ENCODE data around the gene MCTP2.

Gene MCTP2

DNA sequence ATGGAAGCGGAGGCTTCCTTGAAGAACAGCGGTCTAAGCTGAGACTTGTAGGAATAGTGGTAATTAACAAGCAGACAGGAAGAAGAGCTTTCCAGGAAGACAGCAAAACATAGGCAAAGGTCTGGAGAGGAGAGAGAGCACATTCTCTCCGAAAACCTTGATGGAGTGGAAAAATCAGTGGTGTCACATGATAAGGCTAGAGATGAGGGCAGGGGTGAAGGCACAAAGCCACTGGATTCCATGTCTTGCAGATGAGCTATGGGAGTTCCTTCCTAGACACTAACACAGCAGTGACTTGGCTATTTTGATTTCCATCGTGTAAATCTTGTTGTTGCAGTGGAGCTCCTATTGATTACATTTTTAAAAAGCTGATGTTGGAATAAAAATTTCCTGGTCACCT, 132.0 kb downstream of the MCTP2 start:
- DNase-seq, result no peak

DNA sequence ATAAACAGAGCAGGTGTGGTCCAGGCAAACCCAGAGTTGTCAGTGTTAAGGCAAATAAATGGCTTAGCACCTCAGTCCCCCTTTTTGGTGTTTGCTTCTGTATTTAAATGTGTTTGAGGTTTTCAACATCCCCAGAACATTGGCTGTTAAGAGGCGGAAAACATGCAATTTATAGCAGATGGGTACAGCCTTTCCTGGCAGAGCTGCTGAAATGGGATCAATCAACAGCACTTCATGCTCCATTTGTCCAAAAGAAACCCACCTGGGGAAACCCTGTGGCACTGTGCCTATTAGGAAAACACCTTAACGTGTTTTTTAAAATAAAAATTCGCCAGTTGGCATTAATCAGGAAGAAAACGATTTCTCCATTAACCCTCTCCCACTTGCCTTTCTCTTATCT, 135.4 kb downstream of the MCTP2 start:
- no peak for DNase-seq

DNA sequence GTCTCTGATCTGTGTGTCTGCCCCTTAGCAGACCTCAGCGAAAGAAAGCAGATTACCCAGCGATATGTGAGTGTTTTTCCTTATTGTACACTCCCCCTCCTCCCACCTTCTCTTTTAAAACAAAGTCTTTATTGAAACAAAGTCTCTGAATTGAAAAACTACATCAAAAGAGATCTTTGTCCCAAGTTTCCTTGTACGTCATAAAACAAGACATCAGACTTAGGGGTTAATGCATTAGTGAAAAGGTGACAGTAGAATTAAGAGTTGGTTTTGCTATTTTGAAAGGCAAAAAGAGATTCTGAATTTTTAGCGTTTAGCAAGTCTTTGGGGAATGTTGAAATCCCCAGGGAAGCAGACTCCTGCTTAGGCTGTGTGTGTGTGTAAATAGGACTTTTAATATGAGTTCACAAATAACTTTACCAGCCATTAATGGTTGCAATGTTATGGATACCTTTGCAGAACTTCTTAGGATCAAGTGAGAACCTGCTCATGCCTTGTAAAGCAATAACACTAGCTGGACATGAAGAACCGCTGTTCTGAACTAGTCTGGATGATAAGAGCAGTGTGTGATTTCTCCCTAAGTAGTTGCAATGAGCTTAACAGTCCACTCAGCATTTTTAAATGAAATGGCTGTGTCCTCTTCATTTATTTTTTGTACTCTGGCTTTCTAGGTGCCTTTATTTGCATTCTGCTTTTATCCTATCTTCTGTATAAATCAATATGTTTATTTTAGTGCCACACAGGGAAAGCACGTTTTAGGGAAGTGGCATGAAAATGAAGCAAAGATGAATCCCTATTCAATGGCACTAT, 136.6 kb downstream of the MCTP2 start:
- no peak for DNase-seq

DNA sequence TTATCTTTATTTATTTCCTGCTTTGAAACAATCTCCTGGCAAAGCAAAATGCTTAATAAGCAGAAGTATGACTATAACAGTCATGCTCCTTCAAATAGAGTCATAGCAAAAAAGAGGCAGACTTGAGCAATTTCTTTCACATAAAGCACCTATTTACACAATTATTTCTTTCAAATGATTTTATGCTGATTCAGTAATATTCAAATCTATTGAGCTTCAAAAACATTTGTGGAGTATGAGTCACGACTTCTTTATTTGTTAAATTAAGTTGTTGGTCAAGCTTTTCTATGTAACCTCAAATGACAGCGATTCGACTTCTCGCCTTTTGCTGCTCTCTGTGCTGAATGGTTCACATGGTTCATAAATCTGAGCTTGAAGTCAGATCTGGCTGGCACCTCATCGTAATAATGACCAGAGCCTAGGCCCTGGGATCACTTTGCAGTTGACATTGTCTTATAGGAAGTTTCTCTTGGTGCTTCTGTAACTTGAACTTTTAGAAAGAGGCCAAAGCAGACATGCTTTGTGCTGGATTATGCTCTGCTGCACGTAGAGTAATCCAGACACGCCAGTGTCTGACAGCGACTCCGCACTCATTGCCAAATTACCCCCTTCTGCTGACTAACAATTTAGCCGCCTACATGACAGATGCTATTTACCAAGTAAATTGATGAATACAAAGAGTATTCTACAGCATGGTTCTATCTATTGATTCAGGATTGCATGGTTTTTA, 139.0 kb downstream of the MCTP2 start:
- DNase-seq, result no peak

DNA sequence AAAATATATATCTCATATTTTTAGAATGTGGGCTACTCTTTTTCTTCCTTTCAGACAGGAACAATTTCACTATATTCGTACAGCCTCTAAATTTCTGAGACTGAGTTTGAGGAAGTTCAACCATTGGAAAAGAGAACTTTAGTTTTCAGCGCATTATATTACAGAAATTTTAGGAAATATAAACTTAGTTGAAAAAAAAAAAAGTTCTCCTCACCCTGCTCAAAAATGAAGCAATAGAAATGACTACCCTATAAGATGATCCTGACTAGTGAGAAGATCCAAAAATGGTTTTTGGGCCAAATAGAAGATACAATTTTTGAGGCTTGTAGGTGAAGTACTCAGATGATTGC, 139.6 kb downstream of the MCTP2 start:
- DNase-seq, result no peak

DNA sequence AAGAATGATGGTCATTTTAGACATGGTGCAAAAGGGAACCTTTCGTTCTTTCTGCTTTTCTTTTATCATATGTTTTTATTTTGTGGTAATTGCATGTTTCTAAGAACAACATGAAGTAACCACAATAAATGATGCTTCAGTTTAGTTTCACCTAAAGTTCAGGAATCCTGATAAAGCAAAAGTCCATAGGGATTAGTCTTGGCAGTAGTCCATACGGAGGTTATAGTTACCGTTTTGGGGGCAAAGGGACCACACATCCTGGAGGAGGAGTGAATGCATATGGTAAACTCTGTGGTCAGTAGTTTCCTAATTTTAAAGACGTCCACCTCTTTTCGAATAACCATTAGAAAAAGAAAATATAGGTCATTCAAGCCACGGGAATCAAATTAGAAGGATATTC, 141.5 kb downstream of the MCTP2 start:
- DNase-seq, result no peak

DNA sequence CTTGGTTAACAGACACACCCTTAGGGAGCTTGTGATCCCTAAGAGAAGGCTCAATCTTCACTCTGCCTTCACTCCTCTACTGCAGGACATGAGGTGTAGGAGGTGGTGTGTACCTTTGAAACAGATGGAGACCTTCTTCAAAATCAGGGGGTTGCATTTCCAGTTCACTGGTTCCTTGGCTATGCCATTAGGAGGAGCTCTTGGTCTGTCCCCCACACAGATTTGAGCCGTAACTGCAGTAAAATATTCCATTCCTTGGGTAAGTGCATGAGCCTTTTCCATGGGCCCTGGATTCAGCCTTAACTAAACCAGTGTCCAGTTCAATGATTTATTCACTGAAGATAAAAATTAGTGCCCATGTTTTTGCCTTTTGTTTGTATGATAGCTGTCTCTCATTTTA, 144.6 kb downstream of the MCTP2 start:
- DNase-seq, result no peak

DNA sequence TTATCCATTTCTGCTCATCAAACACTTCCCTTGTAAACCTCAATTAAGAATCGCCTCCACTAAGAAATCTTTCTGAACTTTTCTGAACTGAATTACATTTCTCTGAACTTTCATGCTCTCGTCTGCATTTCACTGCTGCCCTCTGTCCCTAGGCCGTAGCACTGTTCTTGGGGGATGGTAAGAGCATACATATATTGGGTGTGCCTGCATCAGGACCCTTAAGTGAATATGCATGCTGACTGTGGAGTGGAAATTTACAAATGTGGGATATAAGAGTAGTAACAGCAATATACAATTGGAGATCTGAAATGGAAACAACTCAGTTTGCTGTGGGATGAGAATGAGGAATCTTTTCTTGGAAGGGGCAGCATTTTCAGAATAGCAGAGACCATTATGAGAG, 148.6 kb downstream of the MCTP2 start:
- no peak for DNase-seq

DNA sequence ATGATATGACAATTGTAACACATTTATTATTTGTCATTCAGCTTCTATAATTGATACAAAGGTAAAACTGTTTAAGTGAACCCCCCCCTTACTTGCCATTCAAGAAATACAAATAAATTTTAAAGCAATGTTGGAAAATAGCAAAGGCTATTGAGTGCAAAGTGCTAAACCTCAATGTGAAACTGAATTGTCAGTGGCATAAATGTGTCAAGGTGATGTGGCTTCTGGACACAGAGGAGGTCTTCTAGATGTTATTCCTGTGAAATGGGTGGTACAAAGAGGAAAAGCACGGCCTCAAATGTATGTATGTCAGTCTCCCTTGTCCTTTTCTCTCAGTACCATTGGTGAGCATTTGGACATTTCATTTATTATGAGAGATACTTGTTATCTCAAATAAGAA, 149.4 kb downstream of the MCTP2 start:
- no peak for DNase-seq

DNA sequence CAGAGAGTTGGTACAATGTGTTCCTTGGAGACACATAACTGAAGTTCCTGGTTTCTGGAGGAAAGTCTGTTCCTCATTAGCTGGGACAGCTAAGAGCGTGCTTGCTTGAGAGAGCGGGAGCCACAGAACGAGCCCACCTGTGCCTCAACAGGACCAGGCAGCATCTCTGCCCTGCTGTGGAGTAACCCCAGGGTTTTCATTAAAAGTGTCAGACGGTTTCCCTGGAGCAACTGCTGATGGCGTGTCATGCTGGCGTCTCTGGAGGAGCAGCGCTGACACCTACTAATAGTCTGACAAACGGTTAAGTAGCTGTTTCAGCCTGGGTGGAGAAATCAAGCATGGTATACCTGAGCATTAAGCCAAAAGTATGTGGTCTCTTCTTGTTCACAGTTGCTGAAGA, 150.0 kb downstream of the MCTP2 start:
- no peak for DNase-seq

DNA sequence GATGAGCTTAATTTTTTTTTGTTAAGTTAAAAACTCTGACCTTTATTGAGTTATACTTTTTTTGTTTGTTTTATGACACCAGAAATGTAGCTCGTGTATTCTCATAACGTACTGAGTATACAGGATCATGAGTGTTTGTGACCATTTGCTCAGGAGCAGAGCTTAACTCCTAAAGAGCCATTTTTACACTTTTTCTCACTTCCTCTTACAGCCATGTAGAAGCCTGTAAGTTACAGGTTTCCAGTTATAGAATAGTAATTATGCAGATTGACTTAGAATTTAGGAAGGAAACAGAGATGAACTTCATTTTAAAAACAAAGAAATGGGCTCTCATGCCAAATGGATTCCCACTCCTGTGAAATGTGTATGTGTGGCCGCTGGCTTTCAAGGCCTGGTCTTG, 151.7 kb downstream of the MCTP2 start:
- no peak for DNase-seq

DNA sequence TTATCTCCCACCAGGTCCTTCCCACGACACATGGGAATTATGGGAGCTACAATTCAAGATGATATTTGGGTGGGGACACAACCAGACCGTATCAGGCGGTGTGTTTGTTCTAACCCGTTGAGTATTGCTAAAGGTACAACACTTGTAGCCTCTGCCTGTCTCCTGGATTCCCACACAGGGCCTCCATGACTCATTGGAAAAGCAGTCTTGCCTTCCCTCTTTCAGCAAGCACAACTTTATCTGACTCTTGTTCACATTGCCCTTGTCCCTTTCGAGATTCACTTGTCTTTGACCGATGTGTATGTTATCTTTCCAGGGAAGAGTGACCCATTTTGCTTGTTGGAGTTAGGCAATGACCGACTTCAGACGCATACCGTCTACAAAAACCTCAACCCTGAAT, 152.3 kb downstream of the MCTP2 start:
- DNase-seq, result no peak

DNA sequence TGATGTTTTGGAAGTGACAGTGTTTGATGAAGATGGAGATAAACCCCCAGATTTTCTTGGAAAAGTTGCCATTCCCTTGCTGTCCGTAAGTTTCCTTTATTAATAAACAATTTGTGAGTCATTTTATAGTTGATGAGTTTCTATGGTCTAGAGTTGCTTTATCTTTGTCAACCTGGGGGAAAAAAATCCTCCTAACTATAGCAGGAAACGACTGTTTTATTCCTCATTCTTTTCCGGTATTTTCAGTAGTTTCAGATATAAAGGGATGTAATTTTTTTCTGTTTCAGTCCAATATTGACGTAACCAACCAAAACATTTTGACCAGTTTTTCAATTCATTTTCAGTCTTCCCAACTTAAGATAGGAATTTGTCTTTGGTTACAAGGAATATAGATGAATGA, 154.1 kb downstream of the MCTP2 start:
- DNase-seq, result no peak

DNA sequence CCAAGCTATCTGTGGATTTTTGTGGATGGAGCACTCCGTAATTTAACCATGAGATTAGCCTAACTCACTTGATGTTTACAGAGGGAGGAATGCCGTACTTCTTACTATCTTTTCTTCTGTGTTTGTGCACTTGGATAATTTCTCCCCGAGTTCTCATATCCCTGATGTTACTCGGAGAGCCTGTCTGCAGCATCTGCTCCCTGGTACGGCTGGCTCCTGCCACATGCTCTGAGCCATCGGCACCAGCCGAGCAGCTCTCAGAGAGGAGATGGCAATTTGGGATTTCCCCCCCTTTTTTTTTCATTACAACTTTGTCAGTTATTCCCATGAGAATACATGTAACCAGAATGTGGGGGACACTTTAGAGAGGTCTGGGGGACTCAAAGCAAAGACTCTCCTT, 155.0 kb downstream of the MCTP2 start:
- DNase-seq, result no peak

DNA sequence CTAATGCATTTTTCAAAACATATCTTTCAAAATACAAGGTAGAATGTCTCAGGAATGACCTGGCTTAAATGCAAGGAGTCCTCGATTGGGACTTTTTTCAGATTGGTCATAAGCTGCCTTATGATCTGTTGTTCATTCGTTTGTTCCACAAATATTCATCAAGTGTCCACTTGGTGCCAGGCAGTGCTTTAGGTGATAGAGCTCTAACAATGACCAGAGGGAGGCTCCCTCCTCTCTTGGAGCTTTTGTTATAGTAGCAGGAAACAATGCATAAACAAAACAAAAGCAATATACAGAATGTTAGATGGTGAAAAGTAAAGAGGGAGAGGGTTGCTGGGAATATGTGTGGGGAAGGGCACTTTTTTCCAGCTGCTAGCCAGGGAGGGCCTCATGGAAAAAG, 156.1 kb downstream of the MCTP2 start:
- no peak for DNase-seq

DNA sequence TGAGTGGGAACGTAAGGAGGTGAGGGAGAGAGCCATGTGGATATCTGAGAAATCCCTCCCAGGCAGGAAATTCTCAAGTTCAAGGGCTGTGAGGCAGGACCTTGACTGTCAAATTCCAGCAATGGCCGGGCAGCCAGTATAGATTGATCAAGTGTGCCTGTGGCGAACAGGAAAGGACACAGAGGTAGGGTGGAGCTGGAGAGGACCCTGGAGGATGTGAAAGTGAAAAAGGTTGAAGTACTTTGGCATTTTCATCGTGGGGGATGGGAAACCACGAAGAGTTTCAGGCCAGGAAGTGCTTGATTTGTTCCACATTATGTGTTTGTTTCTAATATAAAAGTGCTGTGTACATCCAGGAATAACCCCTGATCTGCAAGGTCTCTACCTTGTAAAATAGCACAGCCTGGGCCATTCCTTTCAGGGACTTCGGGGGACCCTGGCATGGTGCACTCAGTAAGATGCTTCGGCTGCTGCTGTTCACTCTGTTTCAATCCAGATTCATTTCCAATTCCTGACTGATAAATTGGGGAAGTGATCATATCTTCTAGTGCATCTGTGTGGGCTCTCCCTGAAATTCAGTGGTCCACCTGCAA, 156.6 kb downstream of the MCTP2 start:
- DNase-seq, result no peak

DNA sequence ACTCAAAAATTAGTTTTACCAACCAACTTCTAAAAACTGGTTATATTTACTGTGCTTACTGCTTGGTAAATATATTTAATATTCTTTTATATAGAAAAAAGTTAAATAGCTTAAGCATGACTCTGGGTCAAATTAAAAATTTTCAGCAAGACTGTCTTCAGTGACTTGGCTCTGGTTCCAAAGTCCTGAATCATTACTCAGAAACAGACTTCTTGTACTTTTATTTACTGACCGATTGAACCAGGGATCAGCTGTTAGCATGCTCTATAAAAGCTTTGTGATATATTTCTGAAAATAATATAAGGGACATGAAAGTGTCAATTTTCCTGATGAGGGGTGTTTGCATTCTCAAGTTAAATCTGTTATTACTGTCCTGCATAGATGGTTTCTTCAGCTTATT, 164.3 kb downstream of the MCTP2 start:
- no peak for DNase-seq

DNA sequence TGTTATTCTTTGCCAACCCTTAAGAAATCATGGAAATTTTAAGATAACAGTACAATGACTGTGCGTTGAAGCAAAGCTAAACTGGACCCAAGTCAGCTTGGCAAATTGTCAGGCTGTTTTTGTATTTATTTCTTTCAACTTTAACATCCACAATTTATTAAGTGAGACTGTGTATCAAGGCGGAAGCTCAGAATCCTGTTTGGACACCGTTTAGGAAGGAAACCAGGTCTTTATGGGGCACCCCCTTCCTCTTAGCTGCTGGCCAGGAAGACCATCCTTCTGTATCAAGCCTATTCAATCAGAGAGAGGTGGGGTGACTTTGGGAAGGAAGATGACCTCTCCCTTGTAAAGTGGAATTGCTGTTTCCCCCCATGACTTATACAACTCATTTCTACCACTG, 166.0 kb downstream of the MCTP2 start:
- no peak for DNase-seq

DNA sequence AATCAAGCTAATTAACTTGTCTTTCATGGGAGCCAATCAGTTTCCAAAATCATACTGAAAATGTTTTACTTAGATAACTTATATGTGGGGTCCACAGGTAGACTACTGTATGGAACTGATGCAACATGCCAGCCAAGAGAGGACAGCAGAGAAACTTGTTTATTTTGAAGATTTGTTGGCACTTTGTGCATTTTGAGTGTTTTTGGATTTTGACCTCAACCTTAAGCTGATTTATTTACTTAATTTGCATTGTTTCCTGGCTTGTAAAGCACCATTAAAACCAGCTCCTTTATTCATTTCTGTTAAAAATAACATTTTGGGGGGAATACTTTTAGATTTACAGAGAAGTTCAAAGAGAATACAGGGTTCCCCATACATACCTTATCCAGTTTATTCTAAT, 166.6 kb downstream of the MCTP2 start:
- DNase-seq, result no peak

DNA sequence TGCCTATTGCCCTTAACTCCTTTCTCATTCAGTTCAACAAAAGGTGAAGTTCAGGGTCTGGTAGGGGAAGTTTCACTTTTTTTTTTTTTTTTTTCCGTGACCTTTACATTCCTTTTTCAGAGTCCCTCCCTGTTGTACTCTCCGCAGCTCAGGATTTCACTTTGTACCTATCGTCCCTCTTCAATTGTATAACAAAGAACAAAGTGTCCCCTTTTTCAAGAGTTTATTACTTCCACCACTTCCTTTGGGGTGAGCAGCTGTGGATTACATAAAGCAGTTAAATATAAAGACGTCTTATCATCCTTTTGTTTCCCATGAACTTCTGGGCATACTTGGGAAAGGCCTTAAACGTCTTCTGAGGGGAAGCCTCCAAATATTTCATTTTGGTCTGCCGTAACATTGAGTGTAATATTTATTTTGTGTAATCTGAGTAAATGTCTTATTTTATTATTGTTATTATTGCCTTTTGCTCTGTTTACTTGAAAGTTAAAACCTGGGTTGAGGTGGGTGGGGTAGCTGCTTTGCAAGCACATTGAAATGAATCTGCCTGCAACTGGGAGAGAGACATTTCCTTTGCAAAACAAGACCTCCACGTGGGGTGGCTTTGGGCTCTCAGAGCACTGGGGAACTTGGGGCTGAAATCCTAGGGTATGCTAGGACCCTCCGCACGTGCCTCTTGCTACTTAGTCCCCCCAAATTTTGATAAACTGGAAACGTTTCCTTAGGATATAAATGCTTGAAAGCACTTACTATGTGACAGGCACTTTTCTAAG, 169.4 kb downstream of the MCTP2 start:
- DNase-seq, result no peak

DNA sequence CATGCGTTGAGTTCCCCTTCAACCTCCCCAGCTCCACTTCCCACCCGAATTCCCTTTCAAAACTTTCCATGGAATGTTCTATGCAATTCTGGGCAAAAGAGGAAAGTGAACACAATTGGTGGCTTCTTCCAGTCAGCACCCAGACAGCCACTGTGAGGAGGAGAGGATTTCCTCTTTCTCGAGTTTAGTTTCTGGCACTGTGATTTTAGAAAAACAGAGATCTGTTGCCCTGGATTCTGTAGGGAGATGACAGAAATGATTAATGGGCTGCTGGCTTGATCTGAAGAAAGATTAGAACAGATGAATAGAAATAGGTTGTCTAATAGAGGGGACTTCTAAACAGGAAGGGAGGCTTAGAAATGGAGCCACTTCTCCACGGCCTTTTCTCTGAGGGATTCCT, 172.0 kb downstream of the MCTP2 start:
- DNase-seq, result no peak

DNA sequence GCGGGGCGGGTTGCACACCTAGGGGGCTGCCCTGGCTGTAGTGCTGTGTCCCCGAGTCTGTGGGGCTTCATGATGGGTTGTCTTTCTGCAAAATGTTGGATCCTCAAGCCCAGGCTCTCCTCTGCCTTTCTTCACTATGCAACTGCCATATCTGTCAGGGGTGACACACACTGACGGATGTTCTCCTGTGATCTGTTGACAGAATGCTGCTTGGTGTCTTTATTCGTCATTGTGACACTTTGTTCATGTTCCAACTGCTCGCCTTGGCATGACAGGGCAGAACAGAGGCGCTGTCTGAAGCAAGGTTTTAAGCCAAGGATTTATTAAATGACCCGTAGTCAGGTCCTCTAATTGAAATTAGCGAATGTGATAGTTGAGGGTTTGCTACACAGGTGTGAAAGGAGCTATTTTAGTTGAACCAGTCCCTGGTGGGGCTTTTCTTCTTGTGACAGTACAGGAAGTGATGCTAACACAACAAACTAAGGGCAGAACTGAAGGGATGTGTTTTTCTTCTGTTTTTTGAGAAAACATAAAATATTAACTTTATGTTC, 173.4 kb downstream of the MCTP2 start:
- no peak for DNase-seq

DNA sequence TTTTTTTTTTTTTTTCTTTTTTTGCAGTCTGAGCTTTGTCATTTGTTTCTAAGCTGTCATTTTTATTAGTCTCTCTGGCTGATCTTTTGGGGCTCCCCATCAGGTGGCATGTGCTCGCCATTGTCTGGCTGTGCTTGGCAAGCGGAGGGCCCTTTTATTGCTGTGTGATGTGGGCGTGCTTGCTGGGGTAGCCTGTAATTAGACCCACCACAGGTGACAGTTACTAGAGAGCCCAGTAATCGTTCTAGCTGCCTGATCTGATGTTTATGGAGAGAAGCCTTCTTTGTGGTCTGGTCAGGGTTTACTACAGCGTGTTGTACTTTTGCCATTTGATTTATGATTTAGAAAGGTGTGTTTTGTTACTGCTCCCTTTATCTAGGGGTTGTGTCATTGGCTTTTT, 179.9 kb downstream of the MCTP2 start:
- no peak for DNase-seq
